AML-193 (cell line): ENCODE measurements around the gene GDF15.

ENCODE experiments used
- DNase-seq, 2 experiments: peaks; one replicate each; lab custom pipeline; 2025; lab: John Stamatoyannopoulos, UW

Gene GDF15

DNA sequence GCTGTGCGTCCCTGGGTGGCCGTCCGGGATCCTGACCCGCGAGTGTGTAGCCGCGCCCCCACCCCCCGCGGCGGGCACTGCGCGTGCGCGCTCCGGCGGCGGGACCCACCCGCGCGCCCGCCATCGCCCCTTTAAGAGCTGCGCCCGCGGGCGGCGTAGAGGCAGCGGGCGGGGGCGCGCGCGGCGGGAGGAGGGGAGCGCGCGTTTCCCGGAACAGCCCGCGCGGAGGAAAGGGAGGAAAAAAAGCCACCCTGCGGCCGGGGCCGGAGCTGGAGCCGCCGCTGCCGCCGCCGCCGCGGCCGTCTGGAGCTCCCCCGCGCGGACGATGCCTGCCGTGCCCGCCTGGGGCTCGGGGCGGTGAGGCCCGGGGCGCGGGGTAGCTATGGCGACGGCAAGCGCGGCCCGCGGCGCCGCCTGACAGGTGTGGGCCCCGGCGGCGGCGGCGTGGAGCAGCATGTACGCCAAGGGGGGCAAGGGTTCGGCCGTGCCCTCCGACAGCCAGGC lies 33.3 kb downstream of the GDF15 start, which contains the start of gene SSBP4:
Gene SSBP4, plus strand, starts transcription at position 204 of the 504 bp plus-strand sequence. Its CDS starts 251 bp downstream, at position 455.
- DNase-seq, result peak; percentile 53 to 59

DNA sequence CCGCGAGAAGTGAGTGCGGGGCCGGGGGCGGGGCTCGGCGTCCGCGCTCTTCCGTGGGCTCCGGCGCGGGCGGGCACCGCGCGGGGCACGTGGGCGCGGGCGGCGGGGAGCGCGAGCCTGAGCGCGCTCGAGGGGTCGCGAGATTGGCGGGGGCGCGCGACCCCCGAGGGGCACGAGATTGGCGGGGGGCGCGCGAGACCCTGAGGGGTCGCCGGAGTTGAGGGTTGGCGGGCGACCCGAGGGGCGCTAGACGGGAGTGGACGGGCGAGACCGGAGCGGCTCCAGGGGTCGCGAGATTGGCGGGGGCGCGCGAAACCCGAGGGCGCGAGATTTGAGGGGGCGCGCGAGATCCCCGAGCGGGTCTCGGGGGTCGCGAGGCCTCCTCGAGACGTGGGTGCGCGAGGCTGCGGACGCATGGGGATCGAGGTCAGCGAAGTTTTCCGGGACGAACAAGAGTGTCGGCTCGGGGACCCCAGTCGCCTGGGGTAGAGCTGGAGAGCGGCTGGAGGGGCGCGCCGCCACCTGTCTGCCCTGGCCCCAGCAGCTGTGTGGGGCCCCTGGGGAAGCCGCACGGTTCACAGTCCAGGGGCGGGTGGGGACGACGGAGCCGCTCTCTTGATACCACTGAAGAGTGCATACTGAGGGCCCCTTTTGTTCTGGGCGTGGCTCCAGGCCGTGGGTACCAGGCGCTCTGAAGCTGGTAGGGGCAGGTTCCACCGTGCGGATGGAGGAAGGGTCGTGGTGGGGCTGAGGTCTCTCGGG lies 33.9 kb downstream of the GDF15 start:
- peak in 1 of 2 experiments; percentile 9 for DNase-seq

DNA sequence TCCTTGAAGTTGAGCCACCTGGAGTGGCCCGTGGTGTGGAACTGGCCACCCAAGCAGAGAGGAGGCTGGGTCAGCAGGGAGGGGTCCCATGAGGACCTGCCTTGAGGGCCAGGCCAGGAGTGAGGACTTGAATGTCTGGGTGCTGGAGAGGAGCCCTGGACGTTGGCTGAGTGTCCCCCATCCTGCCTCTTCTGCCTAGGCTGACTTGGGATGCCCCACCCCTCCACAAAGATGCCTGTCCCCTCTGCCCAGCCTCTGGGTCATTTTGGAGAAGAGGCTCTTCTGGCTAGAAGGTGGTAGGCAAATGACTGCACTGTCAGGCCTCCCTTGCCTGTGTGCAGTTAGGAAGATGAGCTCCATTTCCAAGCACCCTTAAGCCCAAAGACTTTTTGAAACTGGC lies 35.0 kb downstream of the GDF15 start:
- DNase-seq, result no peak

DNA sequence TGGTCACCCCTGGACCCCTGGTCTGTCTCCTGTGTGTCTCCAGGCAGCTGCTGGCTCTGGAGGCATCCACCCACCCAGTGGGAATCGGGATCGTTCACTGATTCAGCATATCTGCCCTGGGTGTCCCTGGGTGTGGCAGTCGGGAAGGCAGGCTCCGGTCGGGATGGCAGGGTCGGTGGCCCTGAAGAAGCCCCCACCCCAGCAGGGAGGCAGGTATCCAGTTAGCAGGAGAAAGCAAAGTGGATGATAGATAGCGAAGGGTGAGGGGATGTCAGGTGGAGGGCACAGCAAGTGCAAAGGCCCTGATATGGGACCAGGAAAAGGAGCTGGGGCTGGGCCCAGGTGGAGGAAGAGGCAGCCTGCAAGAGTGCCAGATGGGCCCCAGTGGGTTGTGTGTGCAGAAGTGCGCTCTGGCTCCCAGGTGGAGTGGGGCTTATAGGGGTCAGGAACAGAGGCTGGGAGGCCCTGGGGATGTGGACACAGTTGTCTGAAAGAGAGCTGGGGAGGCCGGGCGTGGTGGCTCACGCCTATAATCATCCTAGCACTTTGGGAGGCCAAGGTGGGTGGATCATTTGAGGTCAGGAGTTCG lies 35.5 kb downstream of the GDF15 start:
- DNase-seq, result no peak

DNA sequence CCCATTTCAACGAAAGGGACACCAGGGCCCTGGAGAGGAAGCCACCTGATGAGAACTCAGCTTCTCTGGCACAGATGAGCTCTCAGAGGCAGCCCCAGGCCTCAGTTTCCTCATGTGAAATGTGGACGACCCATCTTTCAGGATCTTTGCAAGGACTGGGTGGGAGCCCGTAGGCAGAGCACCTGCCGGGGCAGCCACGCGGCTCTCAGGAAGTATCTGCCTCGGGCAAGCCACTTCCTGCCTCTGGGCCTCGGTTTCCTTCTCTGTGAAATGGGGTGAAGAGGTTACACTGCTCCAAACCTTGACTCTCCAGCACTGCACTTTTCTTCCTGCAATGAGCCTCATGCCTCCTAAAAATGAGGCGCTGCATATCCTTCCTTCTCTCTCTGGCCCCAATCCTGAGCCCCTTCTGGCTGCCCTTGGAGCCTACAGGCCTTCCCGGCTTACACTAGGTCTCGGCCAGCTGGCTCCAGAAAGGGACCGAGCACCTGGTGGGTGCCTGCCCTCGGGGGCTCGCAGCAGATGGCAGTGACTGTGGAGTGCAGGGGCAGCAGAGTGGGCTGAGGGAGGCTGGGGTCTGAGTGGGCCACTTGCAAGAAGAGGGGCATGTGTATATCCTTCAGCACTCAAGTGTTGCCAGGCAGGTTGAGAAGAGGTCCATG lies 36.7 kb downstream of the GDF15 start:
- no peak for DNase-seq

DNA sequence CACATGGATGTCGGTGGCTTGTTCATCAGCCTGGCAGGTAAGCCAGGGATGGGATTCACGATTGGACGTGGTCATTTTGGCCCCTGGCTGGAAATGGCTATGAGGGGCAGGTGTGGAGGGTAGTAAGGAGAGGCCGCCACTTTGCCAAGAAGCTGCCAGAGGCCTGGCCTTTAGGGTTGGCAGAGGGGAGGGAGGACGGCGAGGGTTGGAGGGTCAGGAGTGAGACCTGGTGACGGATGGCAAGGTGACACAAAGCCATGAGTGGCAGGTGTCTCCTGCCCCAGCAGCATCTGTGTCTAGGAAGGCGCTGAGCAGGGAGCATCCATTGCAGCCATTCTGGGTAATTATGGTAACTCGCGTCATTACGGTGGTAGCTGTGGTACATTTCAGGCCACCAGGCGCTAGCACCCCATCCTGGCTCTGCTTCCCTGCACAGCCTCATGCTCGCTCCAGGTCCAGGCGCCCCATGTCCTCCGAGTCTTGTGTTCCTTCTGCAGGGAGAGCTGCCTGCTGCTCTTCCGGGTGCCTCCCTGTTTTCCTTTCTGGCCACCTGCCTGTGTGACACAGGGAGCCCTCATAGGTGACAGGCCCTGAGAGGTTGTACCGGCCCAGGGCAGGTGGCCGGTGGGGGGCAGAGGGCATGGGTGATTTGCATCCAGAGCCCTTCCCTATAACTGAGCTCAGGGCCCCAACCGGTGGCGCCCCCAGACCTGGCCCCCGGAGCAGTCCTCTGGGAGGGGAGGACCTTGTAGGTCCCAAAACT lies 37.5 kb downstream of the GDF15 start:
- no peak for DNase-seq

DNA sequence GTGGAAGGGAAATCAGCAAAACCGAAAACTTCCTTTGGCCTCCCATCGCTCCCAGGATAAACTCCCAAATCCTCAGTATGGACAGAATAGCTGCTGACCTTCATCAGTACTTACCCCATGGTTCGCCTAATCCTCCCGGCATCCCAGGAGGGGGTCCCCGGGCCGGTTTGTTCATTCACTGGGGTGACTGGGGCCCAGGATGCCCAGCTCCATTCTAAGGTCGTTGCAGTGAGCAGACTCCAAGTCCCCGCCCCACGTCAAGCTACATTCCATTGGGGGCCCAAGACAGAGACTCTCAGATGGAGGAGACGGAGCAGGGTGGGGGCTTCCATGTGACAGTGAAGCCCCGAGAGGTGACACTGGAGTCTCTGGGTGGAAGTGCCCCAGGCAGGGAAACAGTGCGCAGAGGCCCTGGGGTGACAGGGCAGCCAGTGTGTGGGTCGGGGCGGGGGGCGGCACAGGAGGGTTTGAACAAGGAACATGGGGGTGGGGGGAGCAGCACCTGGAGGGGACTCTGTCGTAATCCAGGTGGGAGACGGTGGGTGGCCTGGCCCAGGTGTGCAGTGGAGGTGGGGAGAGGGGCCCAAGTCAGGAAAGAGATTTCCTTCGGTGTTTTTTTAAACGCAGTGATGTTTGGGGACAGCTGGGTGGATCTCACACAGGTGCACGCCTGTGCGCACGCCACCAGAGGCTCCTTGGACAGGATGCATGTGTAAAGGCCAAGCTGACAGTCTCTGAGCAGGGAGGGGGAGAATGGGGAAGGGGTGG lies 38.3 kb downstream of the GDF15 start:
- no peak for DNase-seq

DNA sequence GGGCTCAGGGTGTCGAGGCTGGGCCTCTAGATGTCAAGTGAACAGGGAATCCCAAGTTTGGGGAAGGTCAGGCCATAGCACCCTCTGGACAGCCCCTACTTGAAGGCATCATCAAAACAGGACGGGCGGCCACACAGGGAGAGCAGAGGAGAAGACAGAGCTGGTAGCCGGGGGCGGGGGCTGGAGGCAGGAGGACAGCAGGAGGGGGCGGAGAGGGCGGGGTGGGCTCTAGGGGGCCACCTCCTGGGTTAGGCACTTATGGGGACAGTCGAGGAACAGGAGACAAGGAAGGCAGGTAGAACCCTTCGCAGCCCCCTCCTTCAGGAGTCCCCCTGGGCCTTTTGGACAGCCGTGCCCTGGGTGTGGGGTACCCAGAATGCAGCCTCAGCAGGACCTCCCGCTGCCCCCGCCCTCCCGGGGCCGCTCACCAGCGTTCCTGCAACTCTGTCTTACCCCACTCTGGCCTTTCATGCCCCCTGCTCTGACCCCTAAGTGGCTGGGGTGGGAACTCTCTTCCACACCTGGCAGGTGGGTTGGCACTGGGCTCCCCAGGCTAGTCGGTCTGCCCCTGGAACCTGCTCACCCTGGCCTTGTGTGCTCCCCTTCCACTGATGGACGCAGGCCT lies 39.0 kb downstream of the GDF15 start:
- DNase-seq, result no peak

DNA sequence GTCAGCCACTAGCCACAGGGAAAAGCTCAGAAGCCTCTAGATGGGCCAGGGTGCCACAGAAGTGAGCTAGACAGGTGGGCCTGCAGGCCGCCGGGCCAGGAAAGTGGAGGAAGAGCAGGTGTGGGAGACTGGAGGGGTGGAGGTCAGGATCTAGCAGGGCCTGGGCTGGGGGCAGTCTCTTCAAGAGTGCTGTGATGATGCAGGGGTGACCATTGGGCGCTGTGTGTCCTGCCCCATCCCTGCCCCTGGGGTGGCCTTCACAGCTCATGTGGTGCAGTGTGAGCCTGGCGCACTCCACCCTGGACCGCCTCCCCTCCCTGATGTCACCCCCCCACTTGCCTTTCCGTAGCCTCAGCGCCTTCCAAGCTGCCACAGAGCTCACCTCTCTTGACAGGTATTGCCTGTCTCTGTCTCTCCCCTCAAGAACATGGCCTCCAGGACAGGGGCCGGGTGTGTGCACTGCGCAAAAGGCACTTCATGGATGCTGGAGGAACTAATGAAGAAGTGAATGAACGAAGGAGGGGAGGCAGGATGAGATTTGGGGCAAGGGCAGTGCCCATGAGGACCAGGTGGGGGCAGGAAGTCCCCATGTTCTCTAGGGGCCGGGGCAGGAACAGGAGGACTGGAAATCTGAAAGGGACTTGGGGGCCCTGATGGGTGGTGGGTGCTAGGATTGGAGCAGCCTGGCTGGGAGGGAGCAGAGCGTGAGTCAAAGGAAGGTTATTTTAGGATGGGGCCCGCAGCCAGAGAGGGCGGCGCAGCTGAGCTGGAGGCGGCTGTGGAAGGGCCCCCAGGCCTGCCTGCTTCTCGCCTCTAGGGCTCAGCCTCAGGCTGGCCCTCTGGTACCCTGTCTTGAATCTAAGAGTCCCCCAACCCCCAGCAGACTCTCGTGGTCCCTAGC lies 39.8 kb downstream of the GDF15 start:
- DNase-seq, result no peak

DNA sequence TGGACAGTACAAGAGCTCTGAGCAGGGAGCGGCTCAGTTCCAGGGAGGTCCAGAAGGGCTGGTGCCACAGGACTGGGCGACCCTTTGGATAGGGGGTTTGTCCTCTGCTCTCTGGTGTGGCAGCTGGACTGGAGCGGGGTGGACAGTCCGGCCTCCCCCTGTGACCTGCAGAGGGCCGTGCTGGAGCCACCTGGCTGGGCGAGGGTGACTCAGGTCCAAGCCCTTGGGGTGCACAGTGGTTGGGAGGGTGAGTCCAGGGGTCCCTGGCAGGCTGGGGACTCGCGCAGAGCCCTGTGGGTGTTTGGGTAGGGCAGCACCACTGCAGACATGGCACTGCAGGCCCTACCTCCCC lies 40.4 kb downstream of the GDF15 start:
- DNase-seq, result no peak

DNA sequence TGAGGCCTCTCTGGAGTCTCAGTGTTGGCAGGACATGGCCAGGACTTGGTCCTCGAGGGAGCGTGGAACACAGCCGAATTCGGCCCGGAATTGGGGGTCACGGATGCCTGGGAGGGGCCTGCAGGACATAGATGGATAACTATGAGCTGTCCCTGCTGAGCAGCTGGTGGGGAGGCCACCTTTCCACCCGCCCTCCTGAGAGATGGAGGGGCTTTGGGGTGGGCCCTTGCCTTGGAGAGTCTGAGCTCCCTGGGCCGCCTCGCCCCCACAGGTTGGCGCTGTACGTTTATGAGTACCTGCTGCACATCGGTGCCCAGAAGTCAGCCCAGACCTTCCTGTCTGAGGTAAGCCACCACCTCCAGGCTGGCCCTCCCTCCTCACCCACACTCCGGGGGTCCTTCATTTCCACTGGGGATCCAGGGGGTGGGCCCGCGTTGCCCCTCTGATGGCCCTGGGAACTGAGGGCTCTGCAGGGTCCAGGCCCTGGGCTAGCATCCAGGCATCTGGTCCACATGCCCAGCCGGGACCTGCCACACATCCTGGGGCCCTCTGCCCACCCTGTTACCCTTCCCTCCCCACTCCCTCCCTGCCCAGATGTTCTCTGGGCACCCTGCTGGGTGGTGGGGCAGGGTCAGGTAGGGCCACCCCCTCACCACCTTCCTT lies 41.3 kb downstream of the GDF15 start:
- DNase-seq, result no peak

DNA sequence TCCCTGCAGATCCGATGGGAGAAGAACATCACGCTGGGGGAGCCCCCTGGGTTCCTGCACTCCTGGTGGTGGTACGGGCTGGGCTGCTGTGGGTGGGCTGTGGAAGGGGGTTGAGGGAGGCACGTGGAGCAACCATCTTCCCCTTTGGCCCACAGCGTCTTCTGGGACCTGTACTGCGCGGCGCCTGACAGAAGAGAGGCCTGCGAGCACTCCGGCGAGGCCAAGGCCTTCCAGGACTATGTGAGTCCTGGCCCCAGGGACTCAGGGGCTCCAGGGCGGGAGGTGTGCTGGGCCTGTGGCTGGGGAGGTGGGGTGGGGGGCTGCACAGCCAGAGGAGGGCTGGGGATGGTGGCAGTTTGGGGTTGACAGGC lies 41.8 kb downstream of the GDF15 start:
- DNase-seq, result no peak

DNA sequence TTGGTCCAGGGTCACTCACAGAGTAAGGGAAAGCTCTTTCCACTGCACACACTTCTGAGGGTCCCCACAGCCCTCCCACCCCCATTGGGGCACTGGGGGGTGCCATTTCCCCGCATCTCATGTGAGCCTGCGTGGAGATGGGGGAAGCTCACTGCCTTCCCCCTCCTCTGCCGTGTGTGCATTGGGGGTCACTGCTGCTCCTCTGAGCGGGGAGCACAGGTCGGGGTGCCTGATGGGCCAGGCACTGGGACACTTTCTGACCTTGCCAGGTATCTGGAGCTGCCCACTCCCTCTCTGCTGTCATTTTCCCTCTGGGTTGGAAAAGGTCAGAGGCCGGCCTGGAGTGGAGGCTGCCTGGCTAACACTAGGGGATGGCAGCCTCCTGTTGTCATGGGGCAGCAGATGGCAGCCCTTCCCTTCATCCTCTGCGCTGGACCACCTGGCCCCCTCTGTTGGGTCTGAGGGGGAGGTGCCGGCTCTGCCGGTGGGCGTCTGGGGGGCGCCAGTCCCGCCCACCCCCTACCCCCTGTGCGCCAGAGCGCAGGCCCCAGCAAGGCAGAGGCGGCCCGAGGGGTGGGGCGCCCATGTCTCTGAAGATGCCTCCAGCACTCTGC lies 42.3 kb downstream of the GDF15 start:
- DNase-seq, result no peak

DNA sequence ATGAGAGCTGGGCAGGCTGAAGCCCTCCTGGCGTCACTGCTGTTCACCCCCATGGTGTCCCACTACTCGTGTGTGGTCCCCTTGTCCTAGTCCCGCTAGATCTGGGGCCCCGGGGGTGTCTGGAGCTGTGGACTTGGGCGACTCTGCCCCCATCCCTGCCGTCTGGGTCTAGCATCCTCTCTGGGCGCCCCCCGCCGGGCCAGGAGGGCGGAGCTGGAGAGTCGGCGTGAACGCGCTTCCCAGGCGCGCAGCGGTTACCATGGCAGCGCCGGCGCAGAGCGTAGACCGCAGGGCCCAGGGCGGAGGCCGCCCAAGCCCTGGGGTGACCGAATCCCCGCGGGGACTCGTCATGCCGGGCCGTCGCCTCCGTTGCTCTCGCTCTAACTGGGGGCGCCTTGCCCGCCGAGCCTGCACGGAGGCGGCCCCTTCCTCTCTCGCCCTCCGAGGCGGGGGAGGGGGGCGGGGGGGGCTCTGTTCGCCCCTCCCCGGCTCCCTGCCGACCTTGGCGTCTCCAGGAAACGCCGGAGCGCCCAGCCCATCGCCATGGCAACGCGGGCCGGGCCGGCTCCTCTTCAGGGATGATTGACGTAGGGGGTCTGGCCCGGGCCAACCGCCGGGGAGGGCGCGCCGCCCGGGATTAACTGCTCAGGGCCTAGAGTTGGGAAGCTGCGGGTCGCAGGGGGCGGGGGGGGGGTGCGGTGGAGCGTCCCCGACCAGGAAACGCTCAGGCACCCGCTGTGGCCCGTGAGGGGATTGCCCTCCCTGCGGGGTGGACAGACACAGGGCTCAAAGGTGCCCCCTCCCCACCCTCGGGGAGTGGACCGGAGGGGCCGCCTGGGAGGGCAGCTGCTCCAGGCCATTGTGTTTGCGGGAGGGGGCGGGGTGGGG lies 43.1 kb downstream of the GDF15 start:
- DNase-seq, result no peak

DNA sequence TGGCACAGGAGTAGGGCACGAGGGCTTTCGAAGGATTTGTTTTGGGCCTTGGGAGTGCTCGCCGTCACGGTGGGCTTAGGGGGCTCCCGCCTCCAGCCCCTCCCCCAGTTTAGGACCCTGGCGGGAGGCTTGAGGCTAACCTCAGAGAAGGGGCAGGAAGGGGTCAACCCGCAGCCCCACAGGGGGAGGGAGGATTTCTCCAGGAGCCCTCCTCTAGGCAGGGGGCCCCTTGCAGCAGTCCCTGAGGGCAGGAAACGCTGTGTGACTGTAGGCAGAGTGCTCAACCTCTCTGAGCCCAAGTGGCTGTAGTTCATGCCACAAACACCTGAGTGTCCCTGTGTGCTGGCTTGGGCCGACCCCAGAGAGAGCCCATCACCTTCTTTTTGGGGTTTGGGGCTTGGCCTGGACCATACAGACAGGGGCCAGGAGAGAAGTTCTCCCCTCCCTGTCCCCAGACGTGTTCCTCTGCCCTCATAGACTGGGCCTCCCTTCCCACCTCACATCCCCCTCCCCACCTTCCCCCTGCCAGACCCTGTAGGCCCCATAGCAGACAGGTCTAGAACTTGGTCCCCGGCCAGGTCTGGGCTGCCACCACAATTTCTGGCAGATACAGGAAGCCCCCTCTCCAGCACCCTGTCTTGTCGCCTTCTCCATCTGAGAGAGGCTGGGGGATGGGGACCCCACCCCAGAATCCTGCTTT lies 43.9 kb downstream of the GDF15 start:
- no peak for DNase-seq

DNA sequence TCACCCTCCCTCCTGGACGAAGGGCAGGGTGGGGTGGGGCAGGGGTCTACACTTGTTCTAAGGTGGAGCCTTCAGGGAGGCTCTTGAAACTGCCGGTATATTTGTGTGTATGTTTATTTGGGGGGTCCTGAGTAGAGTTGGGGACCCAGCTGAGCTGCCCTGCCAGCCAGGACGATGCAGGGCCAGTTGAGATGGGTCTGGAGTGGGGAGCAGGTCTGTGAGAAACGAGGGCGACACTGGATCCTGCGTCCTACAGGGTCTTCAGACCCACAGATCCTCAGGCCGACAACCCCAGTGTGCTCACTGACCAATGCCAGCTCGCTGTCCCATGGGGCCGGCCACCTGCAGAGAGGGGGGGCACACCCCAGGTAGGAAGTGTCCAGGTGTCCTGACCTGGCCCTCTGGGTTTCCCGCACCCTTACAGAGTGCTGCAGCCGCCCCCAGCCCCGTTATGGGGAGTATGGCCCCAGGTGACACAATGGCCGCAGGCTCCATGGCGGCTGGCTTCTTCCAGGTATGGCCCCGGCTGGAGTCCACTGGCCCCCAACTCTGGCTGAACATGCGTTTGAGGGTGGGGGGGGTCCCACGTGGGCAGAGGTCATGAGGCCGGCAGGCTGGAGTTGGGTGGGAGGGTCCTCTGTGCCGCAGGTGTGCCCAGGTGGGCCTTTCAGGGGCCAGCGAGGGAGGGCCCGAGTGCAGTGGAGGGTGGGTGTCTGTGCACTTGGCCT lies 44.6 kb downstream of the GDF15 start:
- no peak for DNase-seq
